HG03469 (cell line): Measurements from ENCODE around the gene ASB13.
A peak's percentile ranks its signal among the peaks of the same experiment; 100 is the strongest.
"Not testable (repeated sequence)": the region's sequence is repeated elsewhere in the genome, so short reads cannot be mapped to it uniquely, and the experiment has no call there.

Experiments
- ATAC-seq: cut with Tn5 transposase; IDR thresholded peaks from one replicate; pipeline ENCODE4 v1.9.1; 2021; ENCODE audit warnings: mild to moderate bottlenecking, moderate library complexity, moderate number of reproducible peaks; ENCODE audit not compliant: unreplicated experiment

The ASB13 gene

GRCh38 chr10:5625992-5626777 lies 40.2 kb downstream of the ASB13 start:
- ATAC-seq = no peak

- no peak for ATAC-seq
These were observed 41.7 kb downstream of the ASB13 start for GRCh38 chr10:5624701-5625100.

GRCh38 chr10:5623081-5623748 lies 43.2 kb downstream of the ASB13 start:
- peak; percentile 83 for ATAC-seq

GRCh38 chr10:5622186-5622960 lies 44.0 kb downstream of the ASB13 start:
- ATAC-seq = no peak

GRCh38 chr10:5621371-5621770 lies 45.0 kb downstream of the ASB13 start:
- not testable (repeated sequence) for ATAC-seq

GRCh38 chr10:5620966-5621365 lies 45.4 kb downstream of the ASB13 start:
- no peak for ATAC-seq

GRCh38 chr10:5620223-5620721 lies 46.1 kb downstream of the ASB13 start:
- ATAC-seq = no peak

GRCh38 chr10:5619362-5620211 lies 46.8 kb downstream of the ASB13 start:
- no peak for ATAC-seq

GRCh38 chr10:5618829-5619228 lies 47.6 kb downstream of the ASB13 start:
- no peak for ATAC-seq

GRCh38 chr10:5618042-5618441 lies 48.4 kb downstream of the ASB13 start:
- no peak for ATAC-seq

- ATAC-seq = no peak
These were observed 48.9 kb downstream of the ASB13 start for GRCh38 chr10:5617521-5617920.

GRCh38 chr10:5616836-5617235 lies 49.6 kb downstream of the ASB13 start:
- ATAC-seq = no peak

GRCh38 chr10:5616046-5616445 lies 50.3 kb downstream of the ASB13 start:
- no peak for ATAC-seq

- ATAC-seq = no peak
These were observed 51.1 kb downstream of the ASB13 start for GRCh38 chr10:5615316-5615715.

- ATAC-seq = no peak
These were observed 52.2 kb downstream of the ASB13 start for GRCh38 chr10:5614155-5614721.

- no peak for ATAC-seq
These were observed 52.8 kb downstream of the ASB13 start for GRCh38 chr10:5613481-5614154.

- ATAC-seq = no peak
These were observed 54.3 kb downstream of the ASB13 start for GRCh38 chr10:5611899-5612680.

GRCh38 chr10:5609952-5610616 lies 56.3 kb downstream of the ASB13 start:
- ATAC-seq = no peak
